Mammary microvascular endothelial cell (primary cell): ENCODE data around the gene CUX1. TPM values are rescaled to one million over a fixed set of nuclear protein-coding genes. Genes with fewer than 3 reads are reported as not detected.

Source experiments
- total RNA-seq: library from RNA; depleted of rRNA; stranded (reverse); fragments of >200 nt; gene quantifications from 2 replicates; pipeline ENCODE4 v1.2.3, GENCODE V29; 2015

The CUX1 gene
- 19.1 and 24.6 TPM in 2 replicates for total RNA-seq

GRCh38 chr7:101817471-101818286, at the start of gene CUX1:
Gene CUX1 (plus strand): TSS chr7:101817626. CDS start chr7:101817640, 14 bp downstream.

DNA sequence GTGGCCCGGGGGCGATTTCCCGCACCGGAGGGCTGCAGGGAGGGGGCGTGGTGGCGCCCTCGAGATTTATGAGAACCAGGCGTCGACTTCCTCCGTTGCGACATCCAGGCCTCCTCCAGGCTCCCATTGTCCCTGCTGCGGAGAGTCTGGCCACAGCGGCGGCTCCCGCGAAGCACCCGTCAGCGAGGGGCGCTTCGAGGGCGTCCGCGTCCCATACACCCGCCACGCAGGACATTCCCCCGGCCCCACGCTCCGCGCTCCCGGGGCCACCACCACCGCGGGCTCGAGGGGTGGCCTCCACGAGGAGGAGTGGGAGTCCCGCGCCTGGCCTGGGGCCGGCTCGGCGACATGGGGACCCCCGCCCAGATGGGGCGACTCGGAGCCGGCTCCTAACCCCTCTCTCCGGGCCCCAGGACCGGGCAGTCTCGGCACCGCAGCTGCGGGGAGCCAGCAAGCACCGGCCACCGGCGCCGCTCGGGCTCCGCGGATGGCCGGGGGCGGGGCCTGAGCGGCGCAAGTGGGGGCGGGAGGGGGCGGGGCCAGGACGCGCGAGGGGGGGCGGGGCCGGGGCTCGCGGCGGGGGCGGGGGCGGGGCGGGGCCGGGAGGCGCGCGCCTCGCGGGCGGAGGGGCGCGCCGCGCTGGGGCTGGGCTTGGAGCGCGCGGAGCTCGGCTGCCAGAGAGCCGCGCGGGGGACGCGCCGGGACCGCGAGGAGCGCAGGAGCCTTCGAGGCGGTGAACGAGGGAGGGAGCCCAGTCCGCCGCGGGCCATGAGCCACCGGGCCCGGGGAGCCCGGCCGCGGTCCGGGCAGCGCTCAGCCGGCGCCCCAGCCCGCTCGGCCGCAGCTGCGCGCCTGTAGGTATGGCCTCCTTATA, 469.0 kb downstream of the CUX1 start, which contains the start of gene SH2B2:
Gene SH2B2, plus strand, starts transcription at position 632 of the 874 bp plus-strand sequence. CDS start 13,683 bp downstream, outside the sequence.

Other genes with a start within 250 kb of the CUX1 start
- not detected in 2 replicates for gene MYL10, start 188.3 kb upstream of the CUX1 start, total RNA-seq